HepG2 (cell line): ENCODE measurements around the gene BATF2. TPM values are rescaled to one million over a fixed set of nuclear protein-coding genes. Genes with fewer than 3 reads are reported as not detected.

Experiments
- AKAP8 ChIP-seq: sonication (generic); formaldehyde crosslinking; IDR thresholded peaks from 2 replicates; pipeline ENCODE4 v1.5.1; 2020; ENCODE audit warnings: mild to moderate bottlenecking, missing genetic modification reagents
- EED ChIP-seq: sonication (generic); formaldehyde crosslinking; IDR thresholded peaks from 2 replicates; pipeline ENCODE4 v1.5.0; 2020; ENCODE audit warnings: mild to moderate bottlenecking, missing genetic modification reagents
- EHMT2 ChIP-seq: fragments of 200-600 bp; sonication (generic); IDR thresholded peaks from 2 replicates; pipeline ENCODE4 v1.7.0; 2017; ENCODE audit warnings: antibody characterized with exemption, low read depth, low read length, borderline replicate concordance
- ERF ChIP-seq: IDR thresholded peaks from 2 replicates; pipeline ENCODE4 v1.6.1; 2018; ENCODE audit warnings: missing biosample characterization, missing genetic modification reagents
- EZH2 ChIP-seq: conservative IDR thresholded peaks from 2 replicates; pipeline ENCODE4 v1.6.1; 2012; ENCODE audit warnings: mild to moderate bottlenecking, low read depth, low read length, moderate library complexity
- MXD3 ChIP-seq: IDR thresholded peaks from 2 replicates; pipeline ENCODE4 v1.6.1; 2016; ENCODE audit warnings: mild to moderate bottlenecking, missing biosample characterization, missing genetic modification reagents
- MXI1 ChIP-seq: IDR thresholded peaks from 3 replicates; pipeline ENCODE4 v1.6.1; 2012; ENCODE audit warnings: low read depth, low read length, inconsistent platforms, borderline replicate concordance
- NFRKB ChIP-seq: fragments of 450-650 bp; IDR thresholded peaks from 2 replicates; pipeline ENCODE4 v1.6.1; 2017
- PBX3 ChIP-seq: sonication (generic); formaldehyde crosslinking; IDR thresholded peaks from 2 replicates; pipeline ENCODE4 v1.8.1; 2023; ENCODE audit warnings: missing genetic modification reagents, inconsistent platforms, borderline replicate concordance
- SMAD1 ChIP-seq: sonication (generic); formaldehyde crosslinking; IDR thresholded peaks from 2 replicates; pipeline ENCODE4 v1.4.0; 2020; ENCODE audit warnings: missing genetic modification reagents, low read depth, mild to moderate bottlenecking, borderline replicate concordance
- TFE3 ChIP-seq: IDR thresholded peaks from 2 replicates; pipeline ENCODE4 v1.6.1; 2016
- THRA ChIP-seq: sonication (generic); formaldehyde crosslinking; IDR thresholded peaks from 2 replicates; pipeline ENCODE4 v1.4.0; 2020; ENCODE audit warnings: missing genetic modification reagents, borderline replicate concordance
- TMF1 ChIP-seq: sonication (generic); formaldehyde crosslinking; IDR thresholded peaks from 2 replicates; pipeline ENCODE4 v1.8.1; 2022; ENCODE audit warnings: low read depth, missing genetic modification reagents
- TOE1 ChIP-seq: sonication (generic); formaldehyde crosslinking; IDR thresholded peaks from 2 replicates; pipeline ENCODE4 v1.4.0; 2020; ENCODE audit warnings: mild to moderate bottlenecking, missing genetic modification reagents
- TRIM22 ChIP-seq: fragments of 450-650 bp; IDR thresholded peaks from 2 replicates; pipeline ENCODE4 v1.6.1; 2017
- ZEB1 ChIP-seq: IDR thresholded peaks from 2 replicates; pipeline ENCODE4 v1.6.1; 2012; ENCODE audit warnings: mild to moderate bottlenecking, low read depth, inconsistent platforms; ENCODE audit not compliant: insufficient replicate concordance
- ZFP82 ChIP-seq: sonication (generic); formaldehyde crosslinking; IDR thresholded peaks from 2 replicates; pipeline ENCODE4 v1.5.1; 2020; ENCODE audit warnings: mild to moderate bottlenecking, missing genetic modification reagents, borderline replicate concordance
- ZKSCAN8 ChIP-seq: IDR thresholded peaks from 2 replicates; pipeline ENCODE4 v1.6.1; 2016; ENCODE audit warnings: borderline replicate concordance, missing genetic modification reagents, missing compliant biosample characterization
- ZNF205 ChIP-seq: IDR thresholded peaks from 2 replicates; pipeline ENCODE4 v1.6.1; 2018; ENCODE audit warnings: missing biosample characterization, missing genetic modification reagents
- ZNF549 ChIP-seq: sonication (generic); formaldehyde crosslinking; IDR thresholded peaks from 2 replicates; pipeline ENCODE4 v1.5.0; 2020; ENCODE audit warnings: missing genetic modification reagents
- ZNF7 ChIP-seq: IDR thresholded peaks from 2 replicates; pipeline ENCODE4 v1.6.1; 2016; ENCODE audit warnings: missing biosample characterization, missing genetic modification reagents
- ZNF737 ChIP-seq: sonication (generic); formaldehyde crosslinking; IDR thresholded peaks from 2 replicates; pipeline ENCODE4 v1.5.0; 2020; ENCODE audit warnings: missing genetic modification reagents, mild to moderate bottlenecking, borderline replicate concordance
- ZSCAN20 ChIP-seq: sonication (generic); formaldehyde crosslinking; IDR thresholded peaks from 2 replicates; pipeline ENCODE4 v1.4.0; 2020; ENCODE audit warnings: missing genetic modification reagents, mild to moderate bottlenecking, borderline replicate concordance
- polyA plus RNA-seq, 8 experiments: library from polyadenylated mRNA; depleted of rRNA in 3 of 8; stranded (reverse) in 7 of 8; unstranded in 1 of 8; fragments of >200 nt; fragmentation: Illumina TruSeq in 4 of 8; extraction: Trizol in 4 of 8; gene quantifications; 2 replicates each; pipeline versions ENCODE4 v1.2.1 to v1.2.3, GENCODE V29; 2011 to 2016; ENCODE audit warnings: low read depth in 4 of 8, missing spikeins in 1 of 8, mixed read lengths in 1 of 8; ENCODE audit not compliant: insufficient read depth in 1 of 8
- total RNA-seq, 5 experiments: library from RNA; depleted of rRNA; stranded (reverse); fragments of >200 nt; fragmentation: Illumina TruSeq; extraction: Trizol; gene quantifications; 2 replicates each; pipeline ENCODE4 v1.2.3, GENCODE V29; 2016; ENCODE audit warnings: low read depth in 1 of 5

Gene BATF2
- total and polyA plus RNA-seq, 2 of the 13 experiments (the other 11 are each of a cell fraction or from before 2014, with no cell fraction given), result 2.8 to 3.9 TPM

- TF ChIP-seq TRIM22 (no peak), ZNF205 (CRISPR knock-in tag) (0 out of 2 replicates have a peak, but pooled peaks have one; percentile 39), ZSCAN20 (CRISPR knock-in tag) (0 out of 2 replicates have a peak, but pooled peaks have one; percentile 20), TFE3 (CRISPR knock-in tag) (peak; percentile 39; the same call in 1 of the 2 replicates), ZKSCAN8 (CRISPR knock-in tag) (no peak; the same call in 1 of the 2 replicates), ERF (CRISPR knock-in tag) (peak; percentile 61), SMAD1 (CRISPR knock-in tag) (0 out of 2 replicates have a peak, but pooled peaks have one; percentile 26), PBX3 (CRISPR knock-in tag) (no peak), TMF1 (no peak), ZFP82 (CRISPR knock-in tag) (0 out of 2 replicates have a peak, but pooled peaks have one; percentile 51), ZEB1 (peak; percentile 56), ZNF737 (CRISPR knock-in tag) (no peak), THRA (peak; percentile 40; the same call in 1 of the 2 replicates), EHMT2 (no peak), EED (no peak), TOE1 (CRISPR knock-in tag) (no peak), NFRKB (no peak), ZNF7 (CRISPR knock-in tag) (no peak), EZH2 (no peak), ZNF549 (CRISPR knock-in tag) (no peak), AKAP8 (peak; percentile 81; the same call in 1 of the 2 replicates), MXI1 (peak; percentile 73; the same call in 2 of the 3 replicates), MXD3 (CRISPR knock-in tag) (peak; percentile 54; the same call in 1 of the 2 replicates)
These were observed 30.7 kb upstream of the BATF2 start, which contains the start of gene SNX15 (continued) for GRCh38 chr11:65027213-65028067.
